HTERT RPE-1 (cell line): Measurements from ENCODE around the gene LGR5.

Source experiments
- in situ Hi-C: fragments of 300-500 bp; cut with MboI; formaldehyde crosslinking; loops from 4 replicates; pipeline ENCODE4 v1.14.3; 2020; ENCODE audit warnings: low sequenced_read_pairs

LGR5 gene

GRCh38 chr12:71436696-71437095 is 2.9 kb upstream of the LGR5 start:
- in situ Hi-C loops: no loop called here

DNA sequence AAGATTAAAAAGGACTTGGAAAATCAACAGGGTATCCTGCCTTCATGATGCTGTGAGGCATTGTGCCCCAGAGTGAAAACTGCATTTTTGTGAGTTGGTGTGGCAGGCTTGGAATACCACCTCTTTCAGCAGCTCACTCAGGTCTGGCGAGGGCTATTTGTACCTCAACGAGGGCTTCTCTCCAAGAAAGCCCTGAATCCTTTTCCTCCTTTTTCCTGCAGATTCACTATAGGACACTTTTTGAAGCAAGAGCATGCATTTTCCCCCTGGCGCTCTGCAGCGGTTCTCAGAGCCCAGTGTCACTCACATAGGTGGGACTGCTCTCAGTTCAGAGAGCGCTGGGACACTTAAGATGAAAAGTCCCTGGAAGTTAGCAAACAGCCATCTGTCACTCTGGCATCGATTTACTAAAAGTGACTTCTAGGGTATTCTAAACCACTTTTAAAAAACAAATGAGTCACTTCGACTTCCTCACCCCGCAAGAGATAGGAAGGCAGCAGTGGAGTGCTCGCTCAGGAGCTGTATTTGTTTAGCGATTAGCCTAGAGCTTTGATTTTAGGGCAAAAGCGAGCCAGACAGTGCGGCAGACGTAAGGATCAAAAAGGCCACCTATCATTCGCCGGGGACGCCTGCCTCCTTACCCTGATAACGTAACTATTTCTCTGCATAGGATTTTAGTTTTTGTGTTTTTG is 782 bp upstream of the LGR5 start:
- in situ Hi-C loops: no loop called here

GRCh38 chr12:71439362-71439612 is 311 bp upstream of the LGR5 start:
- in situ Hi-C loops: no loop called here

DNA sequence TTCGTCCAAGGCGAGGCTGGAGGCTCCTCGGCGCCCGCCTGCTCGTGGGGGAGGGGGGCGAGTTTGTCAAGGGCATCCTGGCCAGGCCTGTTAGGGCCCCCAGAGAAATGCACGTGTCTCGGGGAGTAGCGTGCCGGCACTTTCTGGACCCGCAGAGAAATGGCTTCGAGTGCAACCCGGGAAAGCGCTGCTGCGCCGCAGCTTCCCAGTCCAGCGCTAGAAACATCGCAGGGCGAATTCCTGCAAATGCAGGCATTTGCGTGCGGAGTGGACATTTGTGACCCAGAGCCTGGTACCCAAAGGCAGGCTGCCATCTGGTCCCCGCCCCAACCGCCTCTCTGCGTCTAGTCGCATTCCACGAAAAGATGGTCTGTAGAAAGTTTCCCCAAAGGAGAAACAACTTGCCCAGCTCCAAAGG is 756 bp downstream of the LGR5 start:
- in situ Hi-C loops: no loop called here

GRCh38 chr12:71440763-71441748 is 1.5 kb downstream of the LGR5 start:
- in situ Hi-C loops: no loop called here

DNA sequence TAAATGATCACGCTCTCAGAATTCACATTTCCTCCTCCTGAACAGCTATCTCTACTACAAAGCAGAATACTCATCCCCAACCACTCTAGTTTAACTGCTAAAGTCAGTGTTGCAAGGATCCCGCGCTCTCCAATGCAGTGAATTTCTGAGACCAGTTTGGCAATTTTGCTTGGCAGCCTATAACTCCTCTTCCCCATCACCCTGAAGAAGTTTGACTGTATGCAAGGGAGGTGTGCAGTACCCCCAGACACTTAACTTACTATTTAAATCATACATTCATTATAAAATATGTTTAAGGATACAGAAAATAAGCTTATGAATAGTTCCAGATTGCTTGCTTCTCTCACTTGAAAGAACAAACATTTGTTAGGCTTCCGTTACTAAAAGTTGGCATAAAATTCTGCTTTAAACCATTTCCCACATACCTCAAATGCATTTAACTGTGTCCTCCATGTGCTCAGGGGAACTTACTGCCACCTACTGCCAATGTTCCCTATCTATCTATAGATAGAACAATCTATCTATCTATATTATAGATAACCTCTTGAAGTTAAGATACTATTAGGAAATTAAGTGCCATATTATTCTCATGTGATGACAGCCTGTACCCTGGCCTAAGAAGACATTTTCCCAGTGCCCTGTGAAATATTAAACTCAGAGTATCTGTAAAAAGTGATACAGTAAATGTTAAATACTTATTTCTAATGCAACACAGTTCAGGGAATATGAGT is 2.4 kb downstream of the LGR5 start:
- in situ Hi-C loops: no loop called here

- in situ Hi-C loops: no loop called here
Measured at GRCh38 chr12:71442567-71442931, 3.0 kb downstream of the LGR5 start.

- in situ Hi-C loops: no loop called here
Measured at GRCh38 chr12:71445071-71445470, 5.5 kb downstream of the LGR5 start.

GRCh38 chr12:71447691-71448132 is 8.1 kb downstream of the LGR5 start:
- in situ Hi-C loops: no loop called here

DNA sequence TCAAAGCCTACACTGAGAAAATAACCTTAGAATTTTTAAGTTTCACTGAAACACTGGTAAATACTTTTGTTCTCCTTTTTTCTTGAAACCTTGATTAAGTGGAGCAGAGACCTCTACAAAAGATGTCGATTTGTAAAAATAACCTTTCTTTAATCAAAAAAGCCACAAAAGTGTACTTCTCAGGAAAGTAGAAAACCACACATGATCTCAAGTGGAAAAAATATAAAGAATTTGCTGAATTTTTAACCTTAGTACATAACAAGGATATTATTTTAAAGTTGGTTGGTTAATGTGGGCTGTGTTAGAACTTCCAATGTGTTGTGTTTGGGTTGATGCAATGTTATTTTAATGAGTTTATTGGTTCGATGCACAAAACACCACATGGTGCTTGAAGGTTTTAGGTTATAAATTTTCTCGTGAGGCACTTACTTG is 8.6 kb downstream of the LGR5 start:
- in situ Hi-C loops: no loop called here

DNA sequence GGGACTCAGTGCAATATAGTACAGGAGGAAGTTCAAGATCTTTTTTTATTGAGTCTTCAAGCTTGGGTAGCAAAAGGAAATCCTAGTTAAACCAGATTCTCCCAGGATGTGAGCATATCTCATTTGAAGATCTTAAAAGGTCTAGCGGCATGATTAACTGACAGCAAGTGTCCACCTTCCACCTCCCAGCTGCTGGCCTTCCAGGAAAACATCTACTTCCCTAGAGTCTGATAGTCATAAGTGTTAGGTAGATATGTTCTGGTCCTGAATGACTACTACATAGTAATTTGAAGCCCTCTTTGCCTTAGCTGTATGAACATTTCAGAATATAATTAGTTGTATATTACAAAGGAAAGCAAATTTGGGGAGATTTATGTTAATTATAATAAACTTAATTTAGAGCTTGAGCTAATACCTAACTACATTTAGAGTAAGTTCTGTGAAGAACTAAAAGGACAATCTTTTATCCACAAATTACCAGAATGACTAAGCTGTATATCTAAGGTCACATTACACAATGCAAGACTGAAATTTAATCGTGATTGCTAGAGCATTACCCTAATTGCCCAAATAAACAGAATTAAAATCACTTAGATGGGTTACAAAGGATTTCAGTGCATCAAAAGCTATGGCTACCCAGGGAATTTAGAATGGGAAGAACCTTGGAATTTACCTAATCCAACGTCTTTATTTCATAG is 9.9 kb downstream of the LGR5 start:
- in situ Hi-C loops: no loop called here

DNA sequence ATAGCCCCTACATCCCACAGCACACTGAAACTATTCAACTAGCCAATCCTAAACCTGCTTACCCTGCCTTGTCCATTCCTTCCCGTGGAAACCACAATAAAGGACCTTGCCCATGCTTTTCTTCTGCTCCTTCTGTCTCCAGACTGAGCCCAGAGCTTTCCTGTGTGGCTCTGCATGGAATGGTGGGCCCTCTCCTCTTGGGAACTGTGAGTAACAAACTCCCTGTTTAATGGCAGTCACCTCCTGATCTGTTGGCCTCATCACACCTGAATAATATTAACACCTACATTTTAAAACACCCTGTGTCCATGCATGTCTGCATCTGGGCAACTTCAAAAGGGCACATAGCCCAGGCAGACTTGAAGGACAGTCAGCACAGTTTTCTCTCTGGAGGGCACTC is 12.4 kb downstream of the LGR5 start:
- in situ Hi-C loops: no loop called here

- in situ Hi-C loops: no loop called here
Measured at GRCh38 chr12:71455028-71455737, 15.6 kb downstream of the LGR5 start.

DNA sequence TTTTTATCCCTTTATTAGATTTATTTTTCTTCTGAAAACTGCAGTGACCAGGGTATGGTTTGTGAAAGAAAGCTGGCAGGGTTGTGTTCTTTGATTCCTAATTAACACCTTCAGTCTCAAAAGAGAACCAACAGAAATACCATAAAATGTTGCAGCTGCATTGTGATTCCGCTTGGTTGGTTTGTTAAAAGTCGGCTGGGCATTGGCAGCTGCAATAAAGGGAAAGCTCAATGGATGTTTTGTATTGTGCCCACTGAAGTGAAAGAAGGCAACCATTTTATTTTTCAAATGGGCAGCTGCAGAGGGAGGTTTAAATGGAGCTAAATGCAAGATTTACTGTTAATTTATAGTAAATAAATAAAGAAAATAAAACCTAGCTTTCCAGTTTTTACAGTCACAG is 16.7 kb downstream of the LGR5 start:
- in situ Hi-C loops: no loop called here

GRCh38 chr12:71456990-71457389 is 17.4 kb downstream of the LGR5 start:
- in situ Hi-C loops: no loop called here

DNA sequence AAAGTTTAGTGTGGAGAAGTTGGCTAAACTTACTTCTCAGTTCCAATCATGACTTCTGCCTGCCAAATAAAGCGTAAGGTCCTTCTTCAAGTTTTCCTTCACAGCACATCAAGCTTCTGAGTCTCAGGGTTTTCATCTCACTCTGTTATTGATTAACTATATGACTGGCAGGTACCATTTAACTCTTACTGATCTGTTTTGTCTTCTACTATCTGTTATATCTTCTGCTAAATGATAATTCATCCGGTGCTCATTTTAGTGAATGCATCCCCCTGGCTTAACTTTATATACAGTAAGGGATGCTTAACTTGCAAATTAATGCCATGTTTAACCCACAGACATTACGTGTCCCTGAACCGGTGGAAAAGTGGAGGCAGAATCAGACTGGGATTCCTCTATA is 20.7 kb downstream of the LGR5 start:
- in situ Hi-C loops: no loop called here

DNA sequence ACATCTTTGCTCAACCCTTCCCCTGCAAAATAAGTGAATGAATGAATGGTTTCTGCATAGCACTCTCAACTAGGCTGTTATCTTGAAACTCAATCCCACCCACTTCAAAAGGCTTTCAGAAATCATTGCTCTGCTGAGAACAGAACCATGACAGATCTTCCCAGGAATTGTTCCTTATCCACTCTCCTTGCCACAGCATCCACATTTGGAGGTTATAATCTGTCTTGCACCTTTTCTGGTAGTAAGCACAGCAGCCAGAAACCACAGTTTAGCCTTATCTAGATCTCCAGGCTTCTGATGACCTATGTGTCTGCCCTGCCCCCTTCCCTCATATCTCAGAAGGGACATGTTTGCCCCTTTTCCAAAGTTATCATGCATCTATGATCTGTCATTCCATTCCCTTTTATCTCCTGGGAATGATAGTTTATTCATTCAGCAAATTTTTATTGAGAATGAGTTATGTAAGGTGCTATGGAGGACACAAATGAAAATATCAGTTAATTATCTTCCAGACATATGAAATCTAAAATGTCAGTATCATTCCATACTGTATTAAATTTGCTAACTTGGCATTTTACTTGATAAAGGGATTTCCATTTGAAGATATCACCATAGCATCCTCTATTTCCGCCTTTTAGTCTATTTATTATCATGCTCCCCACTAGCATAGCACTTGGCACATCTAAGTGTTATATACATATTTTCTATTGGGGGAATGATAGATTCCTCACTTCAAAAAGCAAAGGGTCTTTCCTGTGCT is 21.4 kb downstream of the LGR5 start:
- in situ Hi-C loops: no loop called here

DNA sequence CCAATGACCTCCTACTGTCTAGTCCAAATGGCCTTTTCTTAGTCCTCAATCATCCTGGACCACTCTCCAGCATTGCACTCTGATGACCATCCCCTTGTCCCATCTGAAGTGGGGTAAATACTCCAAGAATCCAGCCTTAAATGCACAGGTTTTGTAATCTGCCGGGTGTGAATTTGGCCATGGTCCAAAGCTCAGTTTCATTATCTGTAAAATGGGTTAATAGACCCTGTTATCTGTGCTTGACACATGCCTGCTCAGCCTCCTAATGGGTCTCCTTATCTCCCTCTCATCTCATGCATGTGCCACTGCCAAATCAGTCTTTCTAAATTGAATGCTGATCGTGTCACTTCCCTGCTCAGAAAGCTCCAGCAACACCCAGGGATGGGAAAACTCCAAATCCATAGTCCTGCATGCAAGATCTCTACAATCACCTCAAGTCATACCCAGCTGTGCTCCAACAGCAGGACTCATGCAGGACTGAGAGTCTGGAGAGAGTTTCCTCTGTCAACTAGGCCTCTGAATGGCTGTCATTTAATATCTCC is 22.3 kb downstream of the LGR5 start:
- in situ Hi-C loops: no loop called here

DNA sequence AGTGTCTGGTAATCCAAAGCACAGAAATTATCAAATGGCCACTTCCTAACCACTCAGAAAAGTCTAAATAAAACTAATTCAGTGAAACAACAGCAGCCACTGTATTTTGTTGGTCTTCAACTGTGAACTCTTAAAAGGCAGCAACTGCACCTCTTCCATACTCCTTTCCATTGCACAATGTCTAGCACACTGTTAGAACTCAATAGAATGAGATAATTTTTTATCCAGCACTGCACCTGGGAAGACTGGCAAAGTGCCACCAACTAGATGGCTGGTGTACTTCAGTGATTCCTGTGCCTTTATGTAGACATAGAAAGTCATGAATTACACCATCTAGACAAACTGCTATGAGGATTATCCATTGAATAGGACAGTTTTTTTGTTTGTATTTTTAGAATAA is 26.2 kb downstream of the LGR5 start:
- in situ Hi-C loops: no loop called here
